K562 (cell line): ENCODE data around the gene CERS6. TPM values are rescaled to one million over a fixed set of nuclear protein-coding genes. Genes with fewer than 3 reads are reported as not detected.

ENCODE experiments used
- ATAC-seq: fragments of 200-7000 bp; cut with Tn5 transposase; 3 replicates; pipeline ENCODE4 v1.9.1; 2020; ENCODE audit warnings: moderate library complexity
- BruUV-seq: library from RNA; stranded (reverse); fragments of 400-500 nt; replicated peaks from 2 replicates; lab custom pipeline; 2021; lab: Mats Ljungman, UMichigan
- CTCF ChIA-PET: fragments of 300-600 bp; formaldehyde crosslinking; extraction: SDS; loops from one replicate; lab custom pipeline; 2021; ENCODE audit warnings: low intra/inter-chr PET ratio; lab: Yijun Ruan, JAX
- POLR2A ChIA-PET: fragments of 300-600, 350-650 bp; sonication (Branson Sonifier 250); formaldehyde crosslinking; extraction: SDS; loops from one replicate; lab custom pipeline; 2021; ENCODE audit warnings: antibody characterized with exemption, inconsistent platforms; lab: Yijun Ruan, JAX
- DNase-seq, 4 experiments: peaks; one replicate each; pipeline versions ENCODE4 v3.0.0 to v3.0.0-alpha.2; 2011 to 2018; ENCODE audit warnings: low spot score in 3 of 4, mixed read lengths in 3 of 4; ENCODE audit errors: extremely low read depth in 1 of 4
- FAIRE-seq: peaks from 2 replicates; lab custom pipeline; 2011; peaks lifted over from hg19 to GRCh38; lab: Jason Lieb, UNC
- H2AFZ ChIP-seq: 2 replicates; pipeline ENCODE4 v1.6.0; 2011; ENCODE audit warnings: low read depth, low read length, control low read depth, inconsistent platforms
- H3K27ac ChIP-seq: fragments of 200-600 bp; 3 replicates; pipeline ENCODE4 v1.8.0; 2011; ENCODE audit warnings: low read depth, mild to moderate bottlenecking, control low read depth, inconsistent platforms, low read length, moderate library complexity, mixed read lengths; ENCODE audit errors: extremely low read depth
- H3K27me3 ChIP-seq, 2 experiments: fragments of 300-600 bp in 1 of 2; 2 replicates in 1 of 2; 3 replicates in 1 of 2; pipeline versions ENCODE4 v1.6.0 to v1.8.0; 2011; ENCODE audit warnings: inconsistent platforms in 2 of 2, low read length in 2 of 2, mild to moderate bottlenecking in 1 of 2, mixed read lengths in 1 of 2, moderate library complexity in 1 of 2; ENCODE audit not compliant: control insufficient read depth in 2 of 2, insufficient read depth in 2 of 2
- H3K36me3 ChIP-seq: fragments of 300-600 bp; 3 replicates; pipeline ENCODE4 v1.8.0; 2011; ENCODE audit warnings: mild to moderate bottlenecking, low read length, inconsistent platforms; ENCODE audit not compliant: control insufficient read depth, insufficient read depth
- H3K4me1 ChIP-seq, 2 experiments: fragments of 200-600 bp in 1 of 2; replicated peaks in 1 of 2; 2 replicates in 1 of 2; 3 replicates in 1 of 2; pipeline versions ENCODE4 v1.5.1 to v1.8.0; 2011; ENCODE audit warnings: inconsistent platforms in 2 of 2, low read length in 2 of 2, mild to moderate bottlenecking in 1 of 2, mixed read lengths in 1 of 2, moderate library complexity in 1 of 2; ENCODE audit not compliant: control insufficient read depth in 2 of 2, insufficient read depth in 2 of 2
- H3K4me2 ChIP-seq: 2 replicates; pipeline ENCODE4 v1.6.1; 2011; ENCODE audit warnings: low read length, control low read depth, inconsistent platforms, mixed read lengths; ENCODE audit not compliant: insufficient read depth
- H3K4me3 ChIP-seq: fragments of 200-600 bp; sonication (generic), shearing (Covaris generic); 2 replicates; pipeline ENCODE4 v1.5.1; 2016; ENCODE audit warnings: control low read depth, inconsistent platforms
- H3K79me2 ChIP-seq: fragments of 200-600 bp; 3 replicates; pipeline ENCODE4 v1.8.0; 2011; ENCODE audit warnings: low read length, inconsistent platforms; ENCODE audit not compliant: control insufficient read depth, insufficient read depth
- H3K9ac ChIP-seq, 2 experiments: 2 replicates each; pipeline versions ENCODE4 v1.6.0 to v1.6.1; 2011; ENCODE audit warnings: low read depth in 2 of 2, low read length in 2 of 2, control low read depth in 1 of 2, inconsistent platforms in 1 of 2, mild to moderate bottlenecking in 1 of 2, mixed read lengths in 1 of 2; ENCODE audit not compliant: insufficient read depth in 1 of 2
- H3K9me1 ChIP-seq: one replicate; pipeline ENCODE4 v1.6.0; 2011; ENCODE audit warnings: inconsistent platforms, mild to moderate bottlenecking, low read length, moderate library complexity; ENCODE audit not compliant: control insufficient read depth, insufficient read depth
- H3K9me3 ChIP-seq: replicated peaks from 2 replicates; pipeline ENCODE4 v1.5.1; 2011; ENCODE audit warnings: low read depth, low read length, inconsistent platforms; ENCODE audit not compliant: control insufficient read depth, insufficient read depth
- H4K20me1 ChIP-seq: replicated peaks from 2 replicates; pipeline ENCODE4 v1.6.1; 2011; ENCODE audit warnings: low read length, inconsistent platforms, mixed read lengths; ENCODE audit not compliant: control insufficient read depth, insufficient read depth
- EGR1 ChIP-seq: fragments of 450-650 bp; conservative IDR thresholded peaks from 2 replicates; pipeline ENCODE4 v1.6.1; 2017; ENCODE audit warnings: mild to moderate bottlenecking
- ETV6 ChIP-seq, 3 experiments: fragments of 150-350 bp in 1 of 3; sonication (generic) in 1 of 3; formaldehyde crosslinking in 1 of 3; IDR thresholded peaks; 2 replicates each; pipeline versions ENCODE4 v1.6.1 to v1.8.0; 2014 to 2022; ENCODE audit warnings: borderline replicate concordance in 2 of 3, low read depth in 2 of 3, antibody characterized with exemption in 1 of 3, low read length in 1 of 3, mild to moderate bottlenecking in 1 of 3, missing genetic modification reagents in 1 of 3
- FIP1L1 ChIP-seq: fragments of 200-400 bp; formaldehyde crosslinking; IDR thresholded peaks from 2 replicates; pipeline ENCODE4 v1.6.1; 2018; ENCODE audit warnings: mild to moderate bottlenecking, low read depth, low read length; ENCODE audit not compliant: poor library complexity, severe bottlenecking
- FOSL1 ChIP-seq: fragments of 200-800 bp; sonication (Bioruptor generic); conservative IDR thresholded peaks from 2 replicates; pipeline ENCODE4 v1.6.1; 2016; ENCODE audit warnings: missing genetic modification characterization, missing compliant biosample characterization
- FOXJ2 ChIP-seq: fragments of 200-800 bp; sonication (Bioruptor generic); IDR thresholded peaks from 2 replicates; pipeline ENCODE4 v1.6.1; 2016; ENCODE audit warnings: missing genetic modification characterization, missing compliant biosample characterization
- HCFC1 ChIP-seq: IDR thresholded peaks from 2 replicates; pipeline ENCODE4 v1.6.1; 2012; ENCODE audit warnings: low read depth, low read length, improper control_type of control experiment
- JUNB ChIP-seq: fragments of 450-650 bp; formaldehyde crosslinking; conservative IDR thresholded peaks from 2 replicates; pipeline ENCODE4 v1.4.0; 2020; ENCODE audit warnings: mild to moderate bottlenecking
- NFIX ChIP-seq: fragments of 250-450 bp; sonication (Bioruptor Pico); IDR thresholded peaks from 2 replicates; pipeline ENCODE4 v1.4.0; 2020; ENCODE audit warnings: low read depth, mild to moderate bottlenecking, moderate library complexity
- SRSF1 ChIP-seq: fragments of 200-400 bp; formaldehyde crosslinking; IDR thresholded peaks from 2 replicates; pipeline ENCODE4 v1.6.1; 2017; ENCODE audit warnings: mild to moderate bottlenecking, low read depth, low read length, moderate library complexity
- ZNF589 ChIP-seq: fragments of 200-800 bp; sonication (Bioruptor generic); IDR thresholded peaks from 2 replicates; pipeline ENCODE4 v1.6.1; 2016; ENCODE audit warnings: low read depth, missing genetic modification characterization, missing compliant biosample characterization
- ZNF764 ChIP-seq: fragments of 250-450 bp; sonication (Bioruptor Pico); IDR thresholded peaks from 2 replicates; pipeline ENCODE4 v1.4.0; 2020; ENCODE audit warnings: low read depth, mild to moderate bottlenecking, moderate library complexity
- in situ Hi-C: fragments of 300-500 bp; cut with MboI; formaldehyde crosslinking; loops from 4 replicates; pipeline ENCODE4 v1.15.0; 2018; ENCODE audit warnings: inconsistent platforms, mixed read lengths
- intact Hi-C: fragments of 100-400 bp; cut with micrococcal nuclease; formaldehyde crosslinking; loops from 2 replicates; pipeline ENCODE4 v1.14.2; 2022
- polyA plus RNA-seq, 8 experiments: library from polyadenylated mRNA; depleted of rRNA in 4 of 8; stranded (reverse) in 5 of 8; unstranded in 3 of 8; fragments of >200 nt; fragmentation: Nextera tagmentation in 2 of 8; fragmentation: Illumina TruSeq in 1 of 8; extraction: Ambion mirVana in 2 of 8; extraction: Trizol in 1 of 8; gene quantifications; 2 replicates each; pipeline versions ENCODE4 v1.2.1 to v1.2.3, GENCODE V29; 2011 to 2014; ENCODE audit warnings: inconsistent platforms in 1 of 8, missing spikeins in 1 of 8
- total RNA-seq, 7 experiments: library from RNA; depleted of rRNA in 6 of 7; stranded (reverse); fragments of >200 nt in 6 of 7; fragmentation: Illumina TruSeq in 2 of 7; extraction: Trizol in 2 of 7; gene quantifications; 2 replicates each; pipeline versions ENCODE4 v1.2.1 to v1.2.3, GENCODE V29; 2011 to 2021; ENCODE audit warnings: low replicate concordance in 1 of 7
- TF ChIP-seq, protein P1 (sequence below): fragments of 450-650 bp; IDR thresholded peaks from one replicate; pipeline ENCODE4 v1.6.1; 2018; ENCODE audit warnings: mild to moderate bottlenecking, moderate library complexity; ENCODE audit not compliant: partially characterized antibody

The CERS6 gene
- total and polyA plus RNA-seq, 9 of the 15 experiments (the other 6 are each of a cell fraction or from before 2014, with no cell fraction given), result 1.6 to 13.6 (median 11.4) TPM

- peaks cover 0 to 3% of the 10 kb centered on the region in 2 experiments; a peak in 1 of 5 replicates for H3K4me1 ChIP-seq
- no peak overlapping the region for H3K9ac ChIP-seq
- CTCF ChIA-PET, result no interaction called here
- no peak for DNase-seq
- H3K27ac ChIP-seq, result no peak overlapping the region
- H3K4me3 ChIP-seq, result no peak overlapping the region
- no TSS peak for BruUV-seq
- H4K20me1 ChIP-seq, result no peaks in the 10 kb centered on the region
- no peaks in the 10 kb centered on the region for H3K36me3 ChIP-seq
- H2AFZ ChIP-seq, result no peak overlapping the region
- TF ChIP-seq, protein P1, sequence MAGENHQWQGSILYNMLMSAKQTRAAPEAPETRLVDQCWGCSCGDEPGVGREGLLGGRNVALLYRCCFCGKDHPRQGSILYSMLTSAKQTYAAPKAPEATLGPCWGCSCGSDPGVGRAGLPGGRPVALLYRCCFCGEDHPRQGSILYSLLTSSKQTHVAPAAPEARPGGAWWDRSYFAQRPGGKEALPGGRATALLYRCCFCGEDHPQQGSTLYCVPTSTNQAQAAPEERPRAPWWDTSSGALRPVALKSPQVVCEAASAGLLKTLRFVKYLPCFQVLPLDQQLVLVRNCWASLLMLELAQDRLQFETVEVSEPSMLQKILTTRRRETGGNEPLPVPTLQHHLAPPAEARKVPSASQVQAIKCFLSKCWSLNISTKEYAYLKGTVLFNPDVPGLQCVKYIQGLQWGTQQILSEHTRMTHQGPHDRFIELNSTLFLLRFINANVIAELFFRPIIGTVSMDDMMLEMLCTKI, result no peak
- TF ChIP-seq ZNF589 (CRISPR knock-in tag) (no peak), FOXJ2 (tag) (no peak), FIP1L1 (no peak), JUNB (CRISPR knock-in tag) (no peak), FOSL1 (tag) (no peak), ZNF764 (CRISPR knock-in tag) (no peak), EGR1 (no peak), NFIX (CRISPR knock-in tag) (no peak), SRSF1 (no peak), HCFC1 (no peak), ETV6 (IDR thresholded peaks at IDR 0.05; ENCODE audit: borderline replicate concordance in 1 of 2, low read depth in 2 of 2, low read length in 1 of 2) (no peak), ETV6 (CRISPR knock-in tag; IDR thresholded peaks at IDR 0.05; ENCODE audit: borderline replicate concordance) (no peak)
- TF ChIP-seq, all 486 proteins: peak for 0
- Histone ChIP-seq H3K27me3 (no peaks in the 10 kb centered on the region), H3K79me2 (no peaks in the 10 kb centered on the region), H3K9me1 (no peaks in the 10 kb centered on the region), H3K4me2 (no peak overlapping the region), H3K9me3 (no peaks in the 10 kb centered on the region)
- intact Hi-C loops, result no loop called here
- POLR2A ChIA-PET, result no interaction called here
- ATAC-seq, result no peak
- in situ Hi-C loops, result no loop called here
- FAIRE-seq, result no peak
These were observed 33.5 kb upstream of the CERS6 start for GRCh38 chr2:168422584-168422983.
